ENCODE results near the gene DUS1L. TPM values are rescaled to one million over a fixed set of nuclear protein-coding genes. Genes with fewer than 3 reads are reported as not detected.
A peak's percentile ranks its signal among the peaks of the same experiment; 100 is the strongest.

Gene DUS1L
- total RNA-seq, 1 donor from 2014 or later, result 45.1 TPM

- no peak for DNase-seq
Measured at GRCh38 chr17:82100502-82101298, 35.1 kb upstream of the DUS1L start.

GRCh38 chr17:82098939-82099763 is 33.5 kb upstream of the DUS1L start:
- no peak for DNase-seq

- DNase-seq, result peak; percentile 97
Measured at GRCh38 chr17:82098169-82098938, 32.8 kb upstream of the DUS1L start, which contains the start of gene FASN. Gene FASN (minus strand): TSS chr17:82098236. CDS start chr17:82096445, 1,791 bp downstream.

- no peak for DNase-seq
Measured at GRCh38 chr17:82097919-82098168, 32.2 kb upstream of the DUS1L start.

- DNase-seq, result peak; percentile 35
Measured at GRCh38 chr17:82097184-82097918, 31.7 kb upstream of the DUS1L start.

GRCh38 chr17:82096709-82097183 is 31.1 kb upstream of the DUS1L start:
- no peak for DNase-seq

GRCh38 chr17:82095777-82096708 is 30.4 kb upstream of the DUS1L start:
- no peak for DNase-seq

GRCh38 chr17:82094931-82095776 is 29.6 kb upstream of the DUS1L start:
- no peak for DNase-seq

GRCh38 chr17:82092995-82093751 is 27.6 kb upstream of the DUS1L start:
- no peak for DNase-seq

- DNase-seq, result no peak
Measured at GRCh38 chr17:82092628-82092994, 27.0 kb upstream of the DUS1L start.

GRCh38 chr17:82092094-82092586 is 26.5 kb upstream of the DUS1L start:
- DNase-seq, result no peak

GRCh38 chr17:82091264-82092066 is 25.9 kb upstream of the DUS1L start:
- DNase-seq, result no peak

GRCh38 chr17:82090549-82091263 is 25.1 kb upstream of the DUS1L start:
- DNase-seq, result no peak

- no peak for DNase-seq
Measured at GRCh38 chr17:82089723-82090548, 24.3 kb upstream of the DUS1L start.

GRCh38 chr17:82088838-82089722 is 23.5 kb upstream of the DUS1L start:
- DNase-seq, result no peak

All from tongue (tissue), 2 donors.